Stimulated activated CD4-positive, alpha-beta T cell treated with anti-CD3 and anti-CD28 coated beads, Interleukin-12 subunit alpha, Interleukin-12 subunit beta, amount 100 ng/mL, for 4 hours (primary cell): Measurements from ENCODE around the gene DENND2A.
"Not testable (repeated sequence)": the region's sequence is repeated elsewhere in the genome, so short reads cannot be mapped to it uniquely, and the experiment has no call there.

Experiments used
- DNase-seq: peaks from one replicate; pipeline ENCODE4 v3.0.0-alpha.2; 2020

Gene DENND2A

DNA sequence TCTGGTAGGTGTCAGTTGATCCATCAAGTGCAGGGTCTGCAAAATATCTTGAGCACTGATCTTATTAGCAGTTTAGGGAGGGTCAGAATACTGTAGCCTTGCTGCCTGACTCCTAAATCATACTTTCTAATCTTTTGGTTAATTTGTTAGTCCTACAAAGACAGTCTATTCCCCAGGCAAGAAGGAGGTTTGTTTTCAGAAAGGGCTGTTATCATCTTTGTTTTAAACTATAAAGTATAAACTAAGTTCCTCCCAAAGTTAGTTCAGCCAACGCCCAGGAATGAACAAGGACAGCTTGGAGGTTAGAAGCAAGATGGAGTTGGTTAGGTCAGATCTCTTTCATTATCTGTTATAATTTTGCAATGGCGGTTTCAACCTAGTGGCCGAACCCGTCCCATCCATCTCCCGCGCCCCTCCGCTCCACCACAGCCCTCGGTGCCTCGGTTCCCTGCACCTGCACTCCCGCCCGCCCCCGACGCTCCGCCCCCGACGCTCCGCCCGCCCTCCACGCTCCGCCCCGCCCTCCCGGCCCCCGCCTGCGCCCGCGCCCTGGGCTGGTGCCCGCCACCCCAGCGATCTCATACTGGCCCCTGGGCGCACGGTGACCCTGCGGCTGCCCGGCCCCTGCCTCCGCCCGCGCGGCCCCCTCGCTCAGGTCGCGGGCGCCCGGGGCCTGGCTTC lies 31.9 kb upstream of the DENND2A start, which contains the start of gene ADCK2:
Gene ADCK2, plus strand, starts transcription at position 564 of the 681 bp plus-strand sequence. CDS start 386 bp downstream, outside the sequence.
- DNase-seq = peak; percentile 70

DNA sequence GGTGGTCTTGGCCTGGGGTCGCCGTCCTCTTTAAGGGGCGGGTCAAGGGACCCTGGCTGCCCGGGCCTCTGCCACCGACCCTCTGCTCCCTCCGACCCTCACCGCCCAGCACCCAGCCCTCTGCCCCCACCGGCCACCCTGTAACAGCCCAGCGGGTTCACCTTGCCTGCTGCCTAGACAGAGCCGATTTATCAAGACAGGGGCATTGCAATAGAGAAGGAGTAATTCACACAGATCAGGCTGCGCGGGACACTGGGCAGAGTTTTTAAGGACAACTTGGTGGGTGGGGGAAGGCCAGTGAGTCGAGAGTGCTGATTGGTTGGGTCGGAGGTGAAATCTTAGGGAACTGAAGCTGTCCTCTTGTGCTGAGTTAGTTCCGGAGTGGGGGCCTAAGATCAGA lies 31.4 kb upstream of the DENND2A start:
- no peak for DNase-seq

DNA sequence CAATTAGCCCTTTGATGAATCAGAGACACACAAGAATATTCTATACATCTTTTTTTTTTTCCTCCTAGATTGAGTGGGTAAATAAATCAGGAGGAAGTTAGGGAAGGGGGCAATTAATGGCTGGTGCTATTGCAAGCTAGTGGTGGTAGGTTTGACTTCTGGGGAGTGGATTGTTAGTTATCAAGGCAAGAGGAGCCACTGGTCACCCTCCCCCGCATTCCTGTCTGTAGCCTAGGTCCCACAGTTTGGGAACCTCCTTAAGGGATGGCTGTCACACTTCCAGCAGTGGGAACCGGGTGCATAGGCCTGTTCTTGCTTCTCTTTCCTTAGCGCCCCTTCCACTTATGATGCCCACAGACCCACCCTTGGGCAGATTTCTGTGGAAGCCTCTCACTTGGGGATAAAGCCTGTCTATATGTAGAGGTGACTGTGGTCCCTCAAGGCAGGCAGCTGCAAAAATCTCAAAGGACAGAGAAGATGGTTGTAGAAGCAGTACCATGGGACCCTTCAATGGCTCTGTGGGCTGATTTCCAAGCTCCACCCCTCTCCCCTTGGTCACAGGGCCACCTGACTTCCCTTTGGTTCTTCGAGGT lies 29.8 kb upstream of the DENND2A start:
- no peak for DNase-seq

DNA sequence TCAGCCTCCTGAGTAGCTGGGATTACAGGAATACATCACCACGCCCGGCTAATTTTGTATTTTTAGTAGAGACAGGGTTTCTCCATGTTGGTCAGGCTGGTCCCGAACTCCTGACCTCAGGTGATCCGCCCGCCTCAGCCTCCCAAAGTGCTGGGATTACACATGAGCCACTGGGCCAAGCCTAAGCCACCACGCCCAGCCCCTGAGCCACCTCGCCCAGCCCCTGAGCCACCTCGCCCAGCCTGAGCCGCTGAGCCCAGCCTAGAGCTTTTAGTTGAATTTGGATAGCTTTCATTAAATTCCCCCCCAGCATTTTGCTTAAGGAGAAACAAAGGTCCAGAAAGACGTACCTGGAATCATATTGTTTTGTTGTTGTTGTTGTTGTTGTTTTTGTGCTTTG lies 29.2 kb upstream of the DENND2A start:
- DNase-seq = not testable (repeated sequence)

DNA sequence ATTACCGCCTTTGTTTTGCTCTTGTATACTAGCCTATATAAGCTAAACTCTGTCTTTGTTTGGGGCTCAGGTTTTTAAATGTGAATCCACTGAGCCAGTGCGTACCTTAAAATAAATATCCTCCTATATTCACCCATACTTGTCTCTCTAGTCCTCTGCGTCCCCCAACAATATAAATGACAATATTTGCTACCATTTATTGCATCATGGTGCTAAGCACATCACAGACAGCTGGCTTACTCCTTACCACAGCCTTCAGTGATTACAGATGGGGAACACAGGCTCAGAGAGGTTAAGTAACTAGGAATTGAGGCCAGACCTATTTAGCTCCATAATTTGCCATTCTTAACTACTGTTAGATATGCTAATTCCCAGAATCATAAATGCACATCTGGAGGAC lies 28.7 kb upstream of the DENND2A start:
- no peak for DNase-seq

DNA sequence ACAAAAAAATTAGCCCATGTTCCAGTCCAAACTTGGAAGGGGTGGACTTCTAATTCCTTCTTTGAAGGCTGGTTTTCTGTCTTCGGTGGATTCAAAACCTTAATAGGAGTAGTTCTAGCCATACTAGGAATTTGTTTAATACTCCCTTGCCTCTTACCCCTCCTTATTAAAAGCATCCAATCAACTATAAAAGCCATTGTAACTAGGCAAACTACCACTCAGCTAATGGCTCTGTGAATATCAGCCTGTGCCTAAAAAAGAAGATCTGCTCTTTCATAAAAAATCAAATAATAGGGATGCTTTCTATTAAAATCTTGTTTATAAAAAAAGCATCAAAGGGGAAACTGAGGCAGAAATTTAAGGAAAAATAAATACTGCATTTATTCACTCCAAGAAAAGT lies 28.0 kb upstream of the DENND2A start:
- DNase-seq = no peak

DNA sequence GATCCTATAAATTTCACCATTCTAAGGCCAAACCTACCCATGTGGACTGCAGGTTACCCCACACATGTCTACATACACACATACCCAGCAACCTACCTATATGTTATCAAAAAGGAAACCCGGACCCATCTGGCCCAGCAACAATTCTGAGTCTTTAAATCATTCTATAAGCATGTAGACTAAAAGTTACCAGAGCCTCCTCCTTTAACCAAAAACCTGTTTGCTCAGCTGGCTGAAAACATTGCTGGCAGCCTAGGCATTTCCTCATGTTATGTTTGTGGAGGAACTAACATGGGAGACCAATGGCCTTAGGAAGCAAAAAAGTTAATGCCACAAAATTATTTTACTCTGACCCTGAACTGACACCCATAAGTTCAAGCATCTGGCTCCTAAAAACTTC lies 26.9 kb upstream of the DENND2A start:
- DNase-seq = no peak

DNA sequence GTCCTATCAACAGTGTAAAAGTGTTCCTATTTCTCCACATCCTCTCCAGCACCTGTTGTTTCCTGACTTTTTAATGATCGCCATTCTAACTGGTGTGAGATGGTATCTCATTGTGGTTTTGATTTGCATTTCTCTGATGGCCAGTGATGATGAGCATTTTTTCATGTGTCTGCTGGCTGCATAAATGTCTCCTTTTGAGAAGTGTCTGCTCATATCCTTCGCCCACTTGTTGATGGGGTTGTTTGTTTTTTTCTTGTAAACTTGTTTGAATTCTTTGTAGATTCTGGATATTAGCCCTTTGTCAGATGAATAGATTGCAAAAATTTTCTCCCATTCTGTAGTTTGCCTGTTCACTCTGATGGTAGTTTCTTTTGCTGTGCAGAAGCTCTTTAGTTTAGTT lies 22.3 kb upstream of the DENND2A start:
- DNase-seq = not testable (repeated sequence)

DNA sequence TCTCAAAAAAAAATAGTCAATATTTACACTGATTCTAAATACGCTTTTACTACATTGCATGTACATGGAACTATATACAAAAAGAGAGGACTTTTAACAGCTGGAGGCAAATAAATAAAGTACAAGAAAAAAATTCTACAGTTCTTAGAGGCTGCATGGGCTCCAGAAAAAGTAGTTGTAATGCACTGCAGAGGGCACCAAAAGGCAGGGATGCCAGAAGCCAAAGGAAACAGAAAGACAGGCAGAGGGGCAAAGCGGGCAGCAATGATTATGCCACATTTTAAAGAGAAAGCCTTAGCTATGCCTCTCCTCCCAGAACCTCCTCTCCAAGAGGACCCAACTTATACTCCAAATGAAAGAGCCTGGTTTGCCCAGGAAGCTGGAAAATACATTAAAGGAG lies 20.5 kb upstream of the DENND2A start:
- no peak for DNase-seq

DNA sequence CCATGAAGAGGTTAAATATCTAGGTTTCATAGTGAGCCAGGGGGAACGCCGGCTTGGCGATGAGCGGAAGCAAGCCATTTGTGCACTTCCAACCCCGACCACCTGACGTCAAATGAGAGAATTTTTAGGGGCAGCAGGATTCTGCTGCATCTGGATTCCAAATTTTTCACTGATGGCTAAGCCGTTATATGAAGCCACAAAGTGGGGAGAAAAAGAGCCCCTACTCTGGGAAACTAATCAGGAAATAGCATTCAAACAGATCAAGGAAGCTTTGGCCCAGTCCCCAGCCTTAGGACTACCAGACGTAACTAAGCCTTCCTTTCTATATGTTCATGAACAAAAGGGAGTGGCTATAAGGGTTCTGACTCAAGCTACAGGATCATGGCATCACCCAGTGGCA lies 19.2 kb upstream of the DENND2A start:
- DNase-seq = no peak

DNA sequence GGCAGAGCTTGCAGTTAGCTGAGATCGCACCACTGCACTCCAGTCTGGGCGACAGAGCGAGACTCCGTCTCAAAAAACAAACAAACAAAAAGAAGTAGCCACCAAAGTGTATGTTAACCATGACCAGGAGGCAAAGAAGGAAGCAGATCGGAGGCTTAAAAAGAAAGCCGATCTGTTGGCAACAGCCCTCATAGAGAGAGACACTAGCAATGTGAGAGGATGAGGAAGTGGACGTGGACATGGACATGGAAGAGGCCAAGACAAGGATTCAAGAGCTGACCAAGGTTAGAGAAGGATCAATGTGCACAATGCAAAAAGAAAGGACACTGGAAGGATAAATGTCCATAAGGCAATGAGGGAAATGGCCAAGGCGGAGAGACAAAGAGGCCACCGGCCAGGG lies 17.3 kb upstream of the DENND2A start:
- no peak for DNase-seq

DNA sequence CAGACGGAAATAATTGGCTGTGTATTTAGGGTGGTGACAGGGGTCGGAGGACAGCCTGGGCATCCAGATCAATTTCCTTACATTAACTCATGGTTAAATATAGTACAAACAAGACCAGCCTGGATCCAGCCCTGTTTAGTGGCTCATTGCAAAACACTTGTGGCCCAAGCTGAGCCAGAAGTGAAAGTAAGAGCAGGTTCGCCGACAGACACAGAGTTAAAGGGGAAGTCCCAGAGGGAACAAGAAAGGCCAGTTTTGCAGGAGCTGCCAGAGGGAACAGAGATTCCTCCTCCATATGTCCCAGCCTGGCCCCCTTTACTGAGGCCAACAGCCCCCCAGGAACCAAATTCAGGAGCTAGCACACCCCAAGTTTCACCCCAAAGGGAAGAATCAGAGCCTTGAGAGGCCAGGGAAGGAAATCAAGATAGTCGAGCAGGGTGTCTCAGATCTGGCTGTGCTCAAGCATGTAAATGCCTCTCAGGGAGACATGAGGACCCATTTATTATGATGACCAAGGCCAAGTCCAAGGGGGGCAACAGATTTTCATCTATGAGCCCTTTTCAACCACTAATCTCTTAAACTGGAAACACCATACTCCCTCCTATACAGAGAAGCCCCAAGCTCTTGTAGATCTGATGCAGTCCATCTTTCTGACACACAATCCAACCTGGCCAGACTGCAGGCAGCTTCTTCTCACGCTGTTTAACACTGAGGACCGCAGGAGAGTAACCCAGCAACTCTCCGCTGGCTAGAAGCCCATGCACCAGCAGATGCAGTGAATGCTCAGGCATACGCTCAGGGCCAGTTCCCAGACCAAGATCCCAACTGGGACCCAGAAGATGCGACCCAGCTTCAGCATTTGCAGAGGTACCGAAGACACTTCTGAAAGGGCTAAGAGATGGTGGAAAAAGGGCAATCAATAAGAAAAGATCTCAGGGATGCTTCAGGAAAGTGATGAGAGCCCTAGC lies 16.2 kb upstream of the DENND2A start:
- peak; percentile 13 for DNase-seq

DNA sequence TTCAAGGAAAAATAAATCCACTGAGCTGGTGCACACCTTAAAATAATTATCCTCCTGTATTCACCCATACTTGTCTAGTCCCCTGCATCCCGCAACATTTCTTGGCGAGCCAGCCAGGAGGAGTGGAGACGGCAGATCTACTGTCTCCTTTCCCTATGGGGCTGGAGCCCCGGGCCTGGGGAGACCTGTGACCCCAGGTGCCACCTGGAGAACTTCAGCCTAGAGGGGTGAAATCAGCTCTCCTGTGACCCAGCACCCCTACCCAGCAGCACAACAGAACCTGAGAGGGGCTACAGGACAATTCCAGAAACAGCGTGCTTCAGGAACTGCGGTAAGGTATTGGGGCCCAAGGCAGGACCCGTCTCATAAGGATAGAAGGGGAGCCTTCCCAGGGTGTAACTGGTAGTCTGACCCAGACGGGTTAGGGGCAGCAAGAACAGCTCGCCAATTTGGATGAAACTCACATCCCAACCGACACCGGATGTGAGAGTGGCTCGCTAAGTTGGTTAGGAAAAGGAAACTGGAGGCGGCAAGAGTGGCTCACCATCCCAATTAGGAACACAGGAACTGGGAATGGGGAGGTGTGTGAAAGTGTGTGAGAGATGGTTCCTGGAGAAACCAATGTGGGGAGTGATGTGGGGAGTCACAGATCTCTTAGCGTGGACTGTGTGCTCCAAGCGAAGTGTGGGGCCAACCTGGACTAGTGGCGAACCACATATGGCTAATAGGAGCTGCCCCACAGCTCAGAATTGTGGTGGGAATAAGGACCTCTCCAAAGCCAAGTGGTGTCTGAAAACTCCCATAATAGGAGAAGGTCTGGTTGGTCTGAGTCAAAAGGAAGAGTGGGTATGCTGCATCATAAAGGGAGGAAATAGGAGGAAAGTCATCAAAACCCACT lies 15.1 kb upstream of the DENND2A start:
- no peak for DNase-seq

DNA sequence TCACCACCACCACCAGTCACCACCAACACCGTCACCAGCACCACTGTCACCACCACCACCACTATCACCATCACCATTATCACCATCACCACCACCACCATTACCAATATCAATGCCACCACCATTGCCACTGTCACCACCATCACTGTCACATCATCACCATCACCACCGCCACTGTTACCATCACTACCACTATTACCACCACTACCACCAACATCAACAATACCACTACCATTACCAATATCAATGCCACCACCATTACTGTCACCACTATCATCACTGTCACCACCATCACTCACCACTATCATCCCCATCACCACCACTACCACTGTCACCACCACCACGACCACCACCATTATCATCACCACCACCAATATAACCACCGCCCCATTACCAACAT lies 14.0 kb upstream of the DENND2A start:
- no peak for DNase-seq

DNA sequence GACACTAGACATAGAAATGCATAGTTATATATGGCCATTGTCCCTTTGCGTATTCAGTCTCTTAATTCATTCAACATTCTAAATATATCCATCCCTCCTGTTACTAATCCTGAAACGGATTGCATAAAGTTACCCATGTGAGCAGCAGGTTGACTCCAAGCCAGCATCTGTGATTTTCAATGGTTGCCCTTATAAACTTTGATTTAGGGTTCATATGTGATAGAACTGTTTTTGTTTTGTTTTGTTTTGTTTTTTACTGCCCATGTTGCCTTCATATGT lies 13.4 kb upstream of the DENND2A start:
- no peak for DNase-seq

DNA sequence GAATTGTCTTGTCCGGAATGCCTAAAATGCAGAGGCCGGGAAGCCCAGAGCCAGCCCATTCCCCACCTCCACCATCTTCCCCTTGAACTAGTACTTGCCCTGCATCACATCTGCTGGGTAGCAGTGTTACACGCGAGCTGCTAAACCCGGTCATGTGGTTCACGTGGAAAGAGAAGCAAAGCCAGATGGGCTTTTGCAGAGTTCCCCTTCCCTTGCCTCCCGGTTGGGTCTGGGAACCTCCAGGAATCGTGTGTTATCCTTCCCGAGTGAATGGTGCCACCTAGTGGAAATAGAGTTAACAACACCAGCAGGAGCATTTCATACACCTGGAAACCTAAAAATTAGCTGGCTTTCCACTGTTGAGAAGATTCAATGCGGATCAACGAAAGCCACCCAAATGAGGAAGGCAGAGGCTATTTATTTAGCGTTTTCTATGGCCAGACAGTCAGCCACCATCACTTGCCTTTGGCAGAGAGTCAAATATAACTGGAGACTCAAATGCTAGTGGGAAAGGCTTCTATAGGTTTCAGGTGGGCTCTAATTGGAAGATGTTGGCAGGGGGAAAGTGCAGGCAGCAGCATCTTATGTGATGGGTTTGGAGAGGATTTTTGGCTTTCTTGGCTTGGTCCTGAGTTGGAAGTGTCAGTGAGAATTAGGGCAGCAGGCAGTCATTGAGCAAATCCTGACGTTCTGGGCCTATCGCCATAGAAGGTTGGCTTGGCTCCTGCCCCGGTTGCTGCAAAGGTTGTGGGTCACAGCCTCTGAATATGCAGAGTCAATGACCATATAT lies 12.9 kb upstream of the DENND2A start:
- DNase-seq = no peak

DNA sequence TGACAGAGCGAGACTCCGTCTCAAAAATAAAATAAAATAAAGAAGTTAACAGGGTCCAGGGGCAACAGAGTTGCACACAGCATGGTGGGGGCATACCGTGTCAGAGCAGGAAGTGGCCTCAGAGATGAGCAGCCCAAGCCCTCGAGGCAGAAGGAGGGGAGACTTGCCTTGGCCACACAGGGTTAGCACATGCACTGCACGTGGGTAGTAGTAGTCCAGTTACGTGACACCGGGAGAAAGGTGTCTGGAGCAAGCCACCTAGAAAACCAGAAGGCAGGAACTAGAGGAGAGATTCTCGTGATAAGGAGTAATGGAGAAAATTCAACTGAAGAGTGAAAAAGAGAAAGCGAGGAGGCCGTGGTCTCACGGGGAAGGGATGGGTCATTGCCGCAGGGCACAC lies 9.8 kb upstream of the DENND2A start:
- no peak for DNase-seq

DNA sequence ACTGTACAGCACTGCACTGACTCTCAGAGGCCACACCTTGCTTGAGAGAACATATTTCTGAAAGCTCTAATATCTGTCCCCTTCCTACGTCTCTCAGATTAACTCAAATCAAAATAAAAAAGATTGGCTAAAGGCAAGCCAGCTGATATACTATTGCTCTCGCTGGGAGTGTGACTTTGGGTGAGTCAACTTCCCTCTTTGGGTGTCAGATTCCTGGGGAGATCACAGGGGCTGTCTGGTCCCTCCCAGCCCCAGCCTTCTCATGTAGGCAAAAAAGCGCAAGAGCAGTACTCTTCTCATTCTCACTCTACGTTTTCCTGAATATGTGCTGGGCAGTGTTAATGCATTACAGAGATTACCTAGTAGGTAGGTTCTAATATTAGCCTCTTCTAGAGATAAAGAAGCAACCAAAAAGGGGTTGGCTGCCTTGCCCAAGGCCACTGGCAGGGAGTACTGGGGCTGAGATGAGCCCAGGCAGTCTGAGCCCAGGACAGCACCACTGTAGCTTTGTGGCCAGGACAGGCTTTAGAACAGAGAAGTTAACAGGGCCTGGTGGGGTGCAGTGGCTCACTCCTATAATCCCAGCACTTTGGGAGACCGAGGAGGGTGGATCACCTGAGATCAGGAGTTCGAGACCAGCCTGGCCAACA lies 9.1 kb upstream of the DENND2A start:
- DNase-seq = no peak

DNA sequence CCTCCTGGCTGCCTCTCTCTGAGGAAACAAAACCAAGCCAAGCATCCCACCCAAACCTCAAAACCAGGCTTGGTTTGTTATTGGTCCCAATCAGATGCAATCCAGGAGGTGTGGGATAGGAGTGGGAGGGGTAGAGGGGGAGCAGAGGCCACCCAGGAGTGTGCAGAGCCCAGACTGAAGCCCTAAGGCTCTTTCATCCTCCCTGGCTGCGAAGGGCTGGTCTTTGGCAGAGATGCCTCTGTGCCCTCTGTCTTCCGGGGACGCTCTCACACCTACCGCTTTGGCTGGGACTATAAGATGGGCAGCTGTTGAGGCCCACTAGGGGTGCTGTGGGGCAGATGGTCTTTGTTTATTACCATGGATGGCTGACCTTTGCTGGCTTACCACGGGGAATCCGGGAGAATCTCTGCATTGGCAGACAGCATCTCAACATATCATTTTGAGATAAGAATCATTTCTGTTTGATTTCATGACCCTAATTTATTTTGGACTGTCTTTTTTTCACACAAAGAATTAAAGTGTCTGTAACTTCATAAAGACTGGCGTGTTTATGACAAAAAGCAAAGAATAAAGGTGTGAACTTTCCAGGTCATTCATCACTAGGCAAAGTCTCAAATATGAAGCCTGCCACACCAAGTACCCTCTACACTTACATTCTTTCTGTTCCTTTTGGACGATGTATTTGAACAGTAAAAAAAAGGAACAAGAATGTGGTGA lies 6.5 kb upstream of the DENND2A start:
- DNase-seq = no peak

DNA sequence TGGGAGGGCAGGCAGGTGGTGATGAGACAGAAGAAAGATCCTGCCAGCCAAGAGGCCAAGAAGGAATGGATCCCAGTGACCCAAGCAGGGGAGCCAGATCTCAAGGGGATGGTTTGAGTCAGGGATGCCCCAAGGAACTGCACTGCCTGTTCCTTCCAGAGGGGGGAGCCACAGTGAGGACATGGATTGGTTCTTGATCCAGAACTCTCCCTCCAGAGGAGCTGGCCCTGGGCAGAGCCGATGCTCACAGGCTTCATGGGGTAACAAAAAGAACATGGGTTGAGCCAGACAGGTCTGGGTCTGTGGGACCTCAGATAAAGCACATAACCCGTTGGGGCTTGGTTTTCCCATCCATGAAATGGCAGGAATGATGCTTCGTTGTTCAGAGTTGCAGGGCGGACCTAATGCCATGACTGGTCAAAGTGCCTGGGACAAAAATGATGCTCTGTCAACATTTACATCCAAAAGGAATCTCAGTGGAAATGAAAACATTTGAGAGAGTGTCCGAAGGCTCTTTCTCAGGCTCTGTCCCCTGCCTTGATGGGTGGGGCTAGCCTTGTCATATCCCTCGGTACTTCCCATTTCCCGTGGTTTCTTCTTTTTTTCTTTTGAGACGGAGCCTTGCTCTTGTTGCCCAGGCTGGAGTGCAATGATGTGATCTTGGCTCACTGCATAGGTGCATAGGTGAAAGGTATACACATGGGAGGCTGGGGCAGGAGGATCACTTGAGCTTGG lies 4.7 kb upstream of the DENND2A start:
- no peak for DNase-seq
